ENCODE results near the gene ATPAF1.

DNA sequence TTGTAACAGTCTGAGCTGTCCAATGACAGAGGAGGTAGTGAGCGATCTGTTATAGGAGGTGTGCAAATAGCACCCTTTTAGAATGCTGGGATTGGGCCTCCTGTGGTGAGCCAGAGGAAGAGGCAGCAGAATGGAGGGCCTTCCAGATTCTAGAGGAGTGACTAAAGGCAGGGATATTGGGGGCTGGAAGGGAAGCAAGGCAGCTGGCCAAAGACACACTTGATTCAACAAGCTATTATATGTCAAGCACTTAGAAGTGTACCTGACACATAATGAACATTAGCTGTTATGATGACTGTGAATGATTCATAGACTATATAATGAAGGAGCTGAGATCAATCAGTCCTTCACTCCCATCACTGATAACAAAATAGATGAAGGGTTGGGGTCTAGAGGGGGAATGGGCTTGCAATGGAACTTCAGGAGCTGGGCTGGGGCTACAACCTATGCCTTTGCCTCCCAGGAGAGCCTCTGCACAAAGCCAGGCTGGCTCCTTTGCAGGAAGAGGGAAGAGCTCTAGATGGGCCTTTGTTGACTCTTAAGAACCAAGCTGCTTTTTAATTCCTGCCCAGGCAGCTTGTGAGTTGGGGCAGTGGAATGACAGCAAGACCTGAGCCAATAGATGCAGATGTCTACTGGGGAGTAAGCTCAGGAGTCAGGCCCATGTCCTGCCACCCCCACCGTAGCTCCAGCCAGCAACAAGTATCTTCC is 61.8 kb downstream of the ATPAF1 start:
- no peak for TF ChIP-seq SMARCC2 (IDR thresholded peaks at IDR 0.05; ENCODE audit: low read depth)
- no peak for TF ChIP-seq EHMT2 (IDR thresholded peaks at IDR 0.05)
- TF ChIP-seq NFATC3 (IDR thresholded peaks at IDR 0.05), result no peak
- TF ChIP-seq, protein P1, sequence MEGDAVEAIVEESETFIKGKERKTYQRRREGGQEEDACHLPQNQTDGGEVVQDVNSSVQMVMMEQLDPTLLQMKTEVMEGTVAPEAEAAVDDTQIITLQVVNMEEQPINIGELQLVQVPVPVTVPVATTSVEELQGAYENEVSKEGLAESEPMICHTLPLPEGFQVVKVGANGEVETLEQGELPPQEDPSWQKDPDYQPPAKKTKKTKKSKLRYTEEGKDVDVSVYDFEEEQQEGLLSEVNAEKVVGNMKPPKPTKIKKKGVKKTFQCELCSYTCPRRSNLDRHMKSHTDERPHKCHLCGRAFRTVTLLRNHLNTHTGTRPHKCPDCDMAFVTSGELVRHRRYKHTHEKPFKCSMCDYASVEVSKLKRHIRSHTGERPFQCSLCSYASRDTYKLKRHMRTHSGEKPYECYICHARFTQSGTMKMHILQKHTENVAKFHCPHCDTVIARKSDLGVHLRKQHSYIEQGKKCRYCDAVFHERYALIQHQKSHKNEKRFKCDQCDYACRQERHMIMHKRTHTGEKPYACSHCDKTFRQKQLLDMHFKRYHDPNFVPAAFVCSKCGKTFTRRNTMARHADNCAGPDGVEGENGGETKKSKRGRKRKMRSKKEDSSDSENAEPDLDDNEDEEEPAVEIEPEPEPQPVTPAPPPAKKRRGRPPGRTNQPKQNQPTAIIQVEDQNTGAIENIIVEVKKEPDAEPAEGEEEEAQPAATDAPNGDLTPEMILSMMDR (IDR thresholded peaks at IDR 0.05 in 2 of 3, conservative IDR thresholded peaks at IDR 0.05 in 1 of 3; ENCODE audit: insufficient read depth in 2 of 3, low read depth in 1 of 3, low read length in 3 of 3), result no peak
- TF ChIP-seq ZNF584 (CRISPR knock-in tag; IDR thresholded peaks at IDR 0.05; ENCODE audit: low read depth), result no peak
- TF ChIP-seq, protein P2, sequence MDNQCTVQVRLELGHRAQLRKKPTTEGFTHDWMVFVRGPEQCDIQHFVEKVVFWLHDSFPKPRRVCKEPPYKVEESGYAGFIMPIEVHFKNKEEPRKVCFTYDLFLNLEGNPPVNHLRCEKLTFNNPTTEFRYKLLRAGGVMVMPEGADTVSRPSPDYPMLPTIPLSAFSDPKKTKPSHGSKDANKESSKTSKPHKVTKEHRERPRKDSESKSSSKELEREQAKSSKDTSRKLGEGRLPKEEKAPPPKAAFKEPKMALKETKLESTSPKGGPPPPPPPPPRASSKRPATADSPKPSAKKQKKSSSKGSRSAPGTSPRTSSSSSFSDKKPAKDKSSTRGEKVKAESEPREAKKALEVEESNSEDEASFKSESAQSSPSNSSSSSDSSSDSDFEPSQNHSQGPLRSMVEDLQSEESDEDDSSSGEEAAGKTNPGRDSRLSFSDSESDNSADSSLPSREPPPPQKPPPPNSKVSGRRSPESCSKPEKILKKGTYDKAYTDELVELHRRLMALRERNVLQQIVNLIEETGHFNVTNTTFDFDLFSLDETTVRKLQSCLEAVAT (IDR thresholded peaks at IDR 0.05), result no peak
- no peak for TF ChIP-seq CHD2 (IDR thresholded peaks at IDR 0.05; ENCODE audit: low read depth, low read length)
- TF ChIP-seq TCF7 (IDR thresholded peaks at IDR 0.05; ENCODE audit: borderline replicate concordance), result no peak
- no peak for TF ChIP-seq KDM4B (IDR thresholded peaks at IDR 0.05; ENCODE audit: borderline replicate concordance in 2 of 2, low read depth in 1 of 2)
- no peak for TF ChIP-seq NR3C1 (CRISPR knock-in tag; IDR thresholded peaks at IDR 0.05)
- TF ChIP-seq, protein P3, sequence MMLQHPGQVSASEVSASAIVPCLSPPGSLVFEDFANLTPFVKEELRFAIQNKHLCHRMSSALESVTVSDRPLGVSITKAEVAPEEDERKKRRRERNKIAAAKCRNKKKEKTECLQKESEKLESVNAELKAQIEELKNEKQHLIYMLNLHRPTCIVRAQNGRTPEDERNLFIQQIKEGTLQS (IDR thresholded peaks at IDR 0.05), result no peak
- TF ChIP-seq, protein P3 (CRISPR knock-in tag; conservative IDR thresholded peaks at IDR 0.05), result no peak
- no peak for TF ChIP-seq ZNF274 (IDR thresholded peaks at IDR 0.05; ENCODE audit: borderline replicate concordance, low read depth, low read length)
- TF ChIP-seq, protein P4, sequence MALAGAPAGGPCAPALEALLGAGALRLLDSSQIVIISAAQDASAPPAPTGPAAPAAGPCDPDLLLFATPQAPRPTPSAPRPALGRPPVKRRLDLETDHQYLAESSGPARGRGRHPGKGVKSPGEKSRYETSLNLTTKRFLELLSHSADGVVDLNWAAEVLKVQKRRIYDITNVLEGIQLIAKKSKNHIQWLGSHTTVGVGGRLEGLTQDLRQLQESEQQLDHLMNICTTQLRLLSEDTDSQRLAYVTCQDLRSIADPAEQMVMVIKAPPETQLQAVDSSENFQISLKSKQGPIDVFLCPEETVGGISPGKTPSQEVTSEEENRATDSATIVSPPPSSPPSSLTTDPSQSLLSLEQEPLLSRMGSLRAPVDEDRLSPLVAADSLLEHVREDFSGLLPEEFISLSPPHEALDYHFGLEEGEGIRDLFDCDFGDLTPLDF (CRISPR knock-in tag; IDR thresholded peaks at IDR 0.05), result no peak
- no peak for TF ChIP-seq ZNF24 (IDR thresholded peaks at IDR 0.05)

Data from K562 (cell line).